CD4-positive, alpha-beta T cell (primary cell): ENCODE data around the gene KIAA0753. TPM values are rescaled to one million over a fixed set of nuclear protein-coding genes. Genes with fewer than 3 reads are reported as not detected.

Experiments used
- ATAC-seq: fragments of 200-7000 bp; cut with Tn5 transposase; one replicate; pipeline ENCODE4 v1.10.0; 2022; ENCODE audit warnings: mild to moderate bottlenecking; ENCODE audit not compliant: poor library complexity
- CTCF ChIA-PET: fragments of 350-600 bp; sonication (Branson Sonifier 250); formaldehyde crosslinking; loops from one replicate; lab custom pipeline; 2021; ENCODE audit warnings: antibody characterized with exemption, inconsistent platforms; lab: Charles Lee
- POLR2A ChIA-PET: fragments of 350-600 bp; sonication (Branson Sonifier 250); formaldehyde crosslinking; loops from one replicate; lab custom pipeline; 2021; ENCODE audit warnings: antibody characterized with exemption, inconsistent platforms; lab: Charles Lee
- DNase-seq, 14 experiments: peaks; one replicate each; pipeline ENCODE4 v3.0.0-alpha.2; 2013 to 2020; ENCODE audit warnings: mixed read lengths in 2 of 14
- H3K27ac ChIP-seq, 2 donors: one replicate each; pipeline versions ENCODE4 v1.5.1 to v1.7.0; 2013; ENCODE audit warnings: low read length in 2 of 2, low read depth in 1 of 2, mild to moderate bottlenecking in 1 of 2
- H3K27me3 ChIP-seq, 2 experiments: 1 replicate in 1 of 2; 2 replicates in 1 of 2; pipeline versions ENCODE4 v1.6.1 to v1.7.0; 2013; ENCODE audit warnings: low read length in 2 of 2, control low read depth in 1 of 2, mild to moderate bottlenecking in 1 of 2, moderate library complexity in 1 of 2; ENCODE audit not compliant: insufficient read depth in 2 of 2, control insufficient read depth in 1 of 2
- H3K36me3 ChIP-seq: one replicate; pipeline ENCODE4 v1.6.1; 2013; ENCODE audit warnings: low read length, control low read depth; ENCODE audit not compliant: insufficient read depth
- H3K4me1 ChIP-seq: one replicate; pipeline ENCODE4 v1.6.1; 2013; ENCODE audit warnings: low read length, control low read depth; ENCODE audit not compliant: insufficient read depth
- H3K4me3 ChIP-seq: one replicate; pipeline ENCODE4 v1.5.1; 2013; ENCODE audit warnings: mild to moderate bottlenecking, low read length, moderate library complexity
- H3K9me3 ChIP-seq, 2 experiments: 1 replicate in 1 of 2; 2 replicates in 1 of 2; pipeline versions ENCODE4 v1.6.1 to v1.7.0; 2013; ENCODE audit warnings: low read length in 2 of 2, mild to moderate bottlenecking in 2 of 2, control low read depth in 1 of 2, moderate library complexity in 1 of 2; ENCODE audit not compliant: control insufficient read depth in 1 of 2, insufficient read depth in 1 of 2
- H3K27ac Mint-ChIP-seq: one replicate; pipeline ENCODE4 v1.8.0; 2020; ENCODE audit warnings: mixed read lengths
- H3K27me3 Mint-ChIP-seq: one replicate; pipeline ENCODE4 v1.8.0; 2021; ENCODE audit warnings: mixed read lengths
- H3K36me3 Mint-ChIP-seq: one replicate; pipeline ENCODE4 v1.8.0; 2021; ENCODE audit warnings: low read depth, mixed read lengths
- H3K4me1 Mint-ChIP-seq: one replicate; pipeline ENCODE4 v1.8.0; 2021; ENCODE audit warnings: low read depth, mixed read lengths
- H3K4me3 Mint-ChIP-seq: one replicate; pipeline ENCODE4 v1.8.0; 2020; ENCODE audit warnings: mild to moderate bottlenecking, mixed read lengths
- H3K9me3 Mint-ChIP-seq: one replicate; pipeline ENCODE4 v1.8.0; 2020; ENCODE audit warnings: mixed read lengths
- intact Hi-C, 2 experiments: fragments of 100-400 bp; cut with DNase I in 1 of 2; cut with micrococcal nuclease in 1 of 2; formaldehyde crosslinking; loops; one replicate each; pipeline versions ENCODE4 v1.15.1 to v1.9.0; 2023 to 2025; cut with DNase I, micrococcal nuclease
- total RNA-seq, 174 experiments: library from RNA in 2 of 174; stranded (reverse) in 2 of 174; gene quantifications; one replicate each; pipeline ENCODE4 v1.2.3 and lab custom pipeline; 2021 to 2026
- TF ChIP-seq, protein P1 (sequence below): fragments of 200-600 bp; IDR thresholded peaks from one replicate; pipeline ENCODE4 v1.8.0; 2022; ENCODE audit warnings: antibody characterized with exemption, mild to moderate bottlenecking

Gene KIAA0753
- total RNA-seq, 2 experiments from 2014 or later, result 8.9 to 11.7 TPM

DNA sequence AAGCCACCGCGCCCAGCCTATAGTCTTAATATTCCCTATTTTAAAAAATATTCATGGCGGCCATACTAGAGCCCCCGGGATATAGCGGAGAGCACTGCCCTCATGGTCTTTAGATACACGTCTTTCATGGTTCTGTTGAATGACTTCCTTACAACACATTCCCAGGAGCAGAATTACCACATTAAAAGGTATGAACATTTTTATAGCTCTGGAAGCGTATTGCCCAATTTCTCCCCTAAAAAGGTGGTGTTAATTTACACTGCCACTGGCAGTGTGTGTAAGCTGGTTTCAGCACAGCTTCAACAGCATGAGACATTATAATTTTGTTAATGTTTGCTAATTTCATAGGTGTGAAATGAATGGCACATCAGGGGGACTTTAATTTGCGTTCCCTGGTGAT lies 30.1 kb upstream of the KIAA0753 start:
- H3K27me3 Mint-ChIP-seq, result no peaks in the 10 kb centered on the region
- no peak for DNase-seq
- intact Hi-C loops, result no loop called here
- H3K36me3 Mint-ChIP-seq, result peaks cover 13% of the 10 kb centered on the region
- TF ChIP-seq, protein P1, sequence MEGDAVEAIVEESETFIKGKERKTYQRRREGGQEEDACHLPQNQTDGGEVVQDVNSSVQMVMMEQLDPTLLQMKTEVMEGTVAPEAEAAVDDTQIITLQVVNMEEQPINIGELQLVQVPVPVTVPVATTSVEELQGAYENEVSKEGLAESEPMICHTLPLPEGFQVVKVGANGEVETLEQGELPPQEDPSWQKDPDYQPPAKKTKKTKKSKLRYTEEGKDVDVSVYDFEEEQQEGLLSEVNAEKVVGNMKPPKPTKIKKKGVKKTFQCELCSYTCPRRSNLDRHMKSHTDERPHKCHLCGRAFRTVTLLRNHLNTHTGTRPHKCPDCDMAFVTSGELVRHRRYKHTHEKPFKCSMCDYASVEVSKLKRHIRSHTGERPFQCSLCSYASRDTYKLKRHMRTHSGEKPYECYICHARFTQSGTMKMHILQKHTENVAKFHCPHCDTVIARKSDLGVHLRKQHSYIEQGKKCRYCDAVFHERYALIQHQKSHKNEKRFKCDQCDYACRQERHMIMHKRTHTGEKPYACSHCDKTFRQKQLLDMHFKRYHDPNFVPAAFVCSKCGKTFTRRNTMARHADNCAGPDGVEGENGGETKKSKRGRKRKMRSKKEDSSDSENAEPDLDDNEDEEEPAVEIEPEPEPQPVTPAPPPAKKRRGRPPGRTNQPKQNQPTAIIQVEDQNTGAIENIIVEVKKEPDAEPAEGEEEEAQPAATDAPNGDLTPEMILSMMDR, result no peak
- Histone ChIP-seq H3K36me3 (peaks cover 6% of the 10 kb centered on the region), H3K4me3 (no peak overlapping the region), H3K27me3 (no peaks in the 10 kb centered on the region), H3K27ac (no peak overlapping the region), H3K4me1 (peaks cover 4% of the 10 kb centered on the region), H3K9me3 (no peaks in the 10 kb centered on the region)
- no peaks in the 10 kb centered on the region for H3K9me3 Mint-ChIP-seq
- no peak overlapping the region for H3K27ac Mint-ChIP-seq
- H3K4me1 Mint-ChIP-seq, result peaks cover 4% of the 10 kb centered on the region
- ATAC-seq, result no peak
- H3K4me3 Mint-ChIP-seq, result no peak overlapping the region
- ChIA-PET POLR2A (no interaction called here), CTCF (no interaction called here)

DNA sequence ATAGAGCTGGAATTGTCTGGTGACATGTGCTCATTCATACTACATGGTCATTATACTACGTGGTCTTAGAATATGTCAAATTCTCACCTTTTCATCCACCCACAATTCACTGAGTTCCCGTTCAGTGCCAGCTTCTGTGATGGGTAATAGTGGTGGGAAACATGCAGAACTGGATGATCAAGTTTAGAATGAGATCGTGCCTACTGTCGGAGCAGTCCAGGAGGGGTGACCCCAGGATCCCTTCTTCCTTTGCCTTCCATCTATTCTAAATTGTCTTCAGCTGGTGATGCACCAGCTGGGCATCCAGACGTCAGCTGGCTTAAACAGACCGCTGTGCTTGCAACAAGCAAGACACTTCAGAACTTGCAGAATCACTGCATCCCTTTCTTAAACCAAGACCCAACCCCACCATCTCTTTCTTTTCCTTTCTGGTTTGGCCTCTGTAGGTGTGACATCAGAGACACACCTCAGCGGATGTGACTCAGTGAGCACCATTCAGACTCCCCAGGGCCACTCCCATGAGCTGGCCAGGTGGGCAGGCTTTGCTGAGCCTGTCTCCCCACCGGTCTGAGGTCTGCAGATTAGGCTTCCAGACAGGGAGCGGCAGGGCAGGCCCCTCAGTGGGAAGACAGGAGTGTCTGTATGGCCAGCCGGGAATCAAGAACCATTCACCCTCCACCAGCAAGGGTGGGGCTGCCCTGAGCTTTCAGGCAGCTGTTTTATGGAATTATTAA lies 29.1 kb upstream of the KIAA0753 start:
- Histone ChIP-seq H3K4me1 (peaks cover 4% of the 10 kb centered on the region), H3K36me3 (peaks cover 6% of the 10 kb centered on the region), H3K27me3 (no peaks in the 10 kb centered on the region), H3K9me3 (no peaks in the 10 kb centered on the region), H3K27ac (no peak overlapping the region), H3K4me3 (no peak overlapping the region)
- intact Hi-C loops, result loop anchor here (5.0 to 10.0 kb wide), 3 partner anchors 173 to 333 kb away; no protein-coding TSS in a partner anchor
- Mint-ChIP-seq H3K9me3 (no peaks in the 10 kb centered on the region), H3K27me3 (no peaks in the 10 kb centered on the region), H3K27ac (no peak overlapping the region), H3K4me1 (peaks cover 4% of the 10 kb centered on the region), H3K36me3 (peaks cover 13% of the 10 kb centered on the region), H3K4me3 (no peak overlapping the region)
- no peak for ATAC-seq
- DNase-seq, result no peak
- TF ChIP-seq, protein P1, result no peak
- CTCF ChIA-PET, result no interaction called here
- POLR2A ChIA-PET, result no interaction called here

DNA sequence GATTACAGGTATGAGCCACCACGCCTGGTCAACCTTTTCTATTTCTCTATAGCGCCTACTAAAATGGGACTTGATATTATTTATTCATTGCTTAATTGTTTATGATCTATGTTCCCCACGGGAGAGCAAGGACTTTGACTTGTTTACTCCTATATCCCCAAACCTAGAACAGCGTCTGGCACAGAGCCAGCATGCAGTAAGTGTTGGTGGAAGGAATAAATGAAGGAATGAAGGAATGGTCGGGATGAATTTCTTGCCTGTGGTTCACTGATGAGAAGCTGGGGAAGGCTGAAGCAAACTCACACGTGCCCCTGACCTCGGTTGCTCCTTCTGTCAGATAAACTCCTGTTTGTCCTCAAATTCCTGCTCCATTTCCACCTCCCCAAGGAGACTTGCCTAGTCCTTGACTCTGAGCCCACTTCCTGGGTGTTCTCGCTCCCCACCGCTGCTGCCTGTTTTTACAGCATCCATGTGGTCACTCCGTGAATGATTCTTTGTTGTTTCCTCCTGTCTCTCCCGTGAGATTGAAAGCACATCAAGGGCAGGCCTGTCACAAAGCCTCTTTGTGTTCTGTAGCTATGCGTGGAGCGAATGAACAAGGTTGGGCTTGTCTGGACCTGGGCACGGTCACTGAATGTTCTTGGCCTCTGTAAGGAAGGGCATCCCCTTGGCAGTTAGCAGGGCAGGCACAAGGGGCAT lies 28.4 kb upstream of the KIAA0753 start:
- CTCF ChIA-PET, result no interaction called here
- Histone ChIP-seq H3K27me3 (no peaks in the 10 kb centered on the region), H3K4me3 (no peak overlapping the region), H3K36me3 (peaks cover 6% of the 10 kb centered on the region), H3K9me3 (no peaks in the 10 kb centered on the region), H3K4me1 (peaks cover 4% of the 10 kb centered on the region), H3K27ac (no peak overlapping the region)
- Mint-ChIP-seq H3K9me3 (no peaks in the 10 kb centered on the region), H3K4me1 (peaks cover 4% of the 10 kb centered on the region), H3K36me3 (peaks cover 13% of the 10 kb centered on the region), H3K27ac (no peak overlapping the region), H3K27me3 (no peaks in the 10 kb centered on the region), H3K4me3 (no peak overlapping the region)
- TF ChIP-seq, protein P1, result no peak
- POLR2A ChIA-PET, result no interaction called here
- intact Hi-C loops, result loop anchor here (5.0 to 10.0 kb wide), 3 partner anchors 173 to 333 kb away; no protein-coding TSS in a partner anchor
- ATAC-seq, result no peak
- no peak for DNase-seq
